ENCODE data around the gene SLC15A4.
A peak's percentile ranks its signal among the peaks of the same experiment; 100 is the strongest.

SLC15A4 gene

DNA sequence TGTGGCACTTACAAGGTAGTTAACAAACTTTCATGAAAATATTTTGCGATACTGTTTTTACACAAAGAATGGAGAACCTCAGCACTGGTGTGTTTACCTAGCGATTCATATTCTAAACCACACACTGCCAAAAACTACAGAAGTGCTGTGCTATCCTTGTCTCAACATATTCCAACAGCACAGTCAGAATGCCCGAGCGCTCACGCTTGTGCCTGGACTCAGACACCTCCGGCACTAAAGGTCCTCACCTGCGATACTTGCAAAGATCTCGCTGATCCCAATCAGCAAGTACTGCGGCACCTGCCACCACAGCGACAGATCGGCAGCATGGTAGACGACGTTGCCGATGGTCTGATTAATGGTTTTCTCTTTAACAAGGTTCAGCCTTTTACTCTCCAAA, 23.2 kb downstream of the SLC15A4 start:
- ChIA-PET CTCF (no interaction called here), POLR2A (no interaction called here)
- TF ChIP-seq, protein P1, sequence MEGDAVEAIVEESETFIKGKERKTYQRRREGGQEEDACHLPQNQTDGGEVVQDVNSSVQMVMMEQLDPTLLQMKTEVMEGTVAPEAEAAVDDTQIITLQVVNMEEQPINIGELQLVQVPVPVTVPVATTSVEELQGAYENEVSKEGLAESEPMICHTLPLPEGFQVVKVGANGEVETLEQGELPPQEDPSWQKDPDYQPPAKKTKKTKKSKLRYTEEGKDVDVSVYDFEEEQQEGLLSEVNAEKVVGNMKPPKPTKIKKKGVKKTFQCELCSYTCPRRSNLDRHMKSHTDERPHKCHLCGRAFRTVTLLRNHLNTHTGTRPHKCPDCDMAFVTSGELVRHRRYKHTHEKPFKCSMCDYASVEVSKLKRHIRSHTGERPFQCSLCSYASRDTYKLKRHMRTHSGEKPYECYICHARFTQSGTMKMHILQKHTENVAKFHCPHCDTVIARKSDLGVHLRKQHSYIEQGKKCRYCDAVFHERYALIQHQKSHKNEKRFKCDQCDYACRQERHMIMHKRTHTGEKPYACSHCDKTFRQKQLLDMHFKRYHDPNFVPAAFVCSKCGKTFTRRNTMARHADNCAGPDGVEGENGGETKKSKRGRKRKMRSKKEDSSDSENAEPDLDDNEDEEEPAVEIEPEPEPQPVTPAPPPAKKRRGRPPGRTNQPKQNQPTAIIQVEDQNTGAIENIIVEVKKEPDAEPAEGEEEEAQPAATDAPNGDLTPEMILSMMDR (IDR thresholded peaks at IDR 0.05; ENCODE audit: insufficient read depth, low read length, missing control alignments) = no peak
- DNase-seq (ENCODE audit: low read depth, low spot score) = no peak
- H3K4me3 ChIP-seq (ENCODE audit: low read depth, low read length) = no peak overlapping the region

DNA sequence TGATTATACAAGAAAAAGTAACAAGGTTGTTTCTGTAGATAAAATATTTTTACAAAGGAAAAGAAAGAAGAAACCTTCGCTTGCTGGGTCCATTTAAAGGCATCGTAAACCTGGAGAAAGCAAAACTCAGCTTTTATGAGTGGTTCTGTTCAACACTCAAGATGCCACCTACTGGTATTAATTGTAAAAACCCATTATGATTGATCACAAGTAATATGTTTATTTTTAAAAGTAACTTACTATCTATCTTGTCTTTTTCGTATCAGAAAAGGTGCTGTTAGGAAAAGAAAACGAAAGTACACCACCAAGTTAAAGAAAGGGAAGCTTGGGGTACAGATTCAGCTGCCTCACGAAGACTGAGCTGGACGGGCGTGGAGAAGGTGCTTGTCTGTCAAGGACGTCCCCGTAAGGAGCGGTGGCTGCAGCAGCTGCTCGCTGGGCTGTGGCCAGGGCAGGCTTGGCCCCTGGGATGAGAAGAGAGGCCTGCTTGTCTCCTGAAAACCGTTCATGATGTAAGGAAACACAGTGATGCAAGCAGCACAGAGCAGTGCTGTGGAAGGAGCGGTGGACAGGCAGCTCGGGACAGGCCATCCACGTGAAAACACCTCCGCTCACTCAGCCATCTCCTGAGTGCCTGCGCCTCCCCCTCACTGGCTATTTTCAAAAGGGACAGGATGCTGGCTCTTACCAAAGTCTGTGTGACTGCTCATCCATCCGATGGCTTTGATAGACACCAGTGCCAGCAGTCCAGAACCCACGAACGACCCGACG, 25.0 kb downstream of the SLC15A4 start:
- DNase-seq (ENCODE audit: low read depth, low spot score) = no peak
- ChIA-PET CTCF (interaction anchor here (1.2 to 3.9 kb wide), 4 partner anchors 9 to 24 kb away, joined by 3 to 21 read pairs (median 4); no protein-coding TSS in a partner anchor), POLR2A (no interaction called here)
- TF ChIP-seq, protein P1 (IDR thresholded peaks at IDR 0.05; ENCODE audit: insufficient read depth, low read length, missing control alignments) = no peak
- no peak overlapping the region for H3K4me3 ChIP-seq (ENCODE audit: low read depth, low read length)

DNA sequence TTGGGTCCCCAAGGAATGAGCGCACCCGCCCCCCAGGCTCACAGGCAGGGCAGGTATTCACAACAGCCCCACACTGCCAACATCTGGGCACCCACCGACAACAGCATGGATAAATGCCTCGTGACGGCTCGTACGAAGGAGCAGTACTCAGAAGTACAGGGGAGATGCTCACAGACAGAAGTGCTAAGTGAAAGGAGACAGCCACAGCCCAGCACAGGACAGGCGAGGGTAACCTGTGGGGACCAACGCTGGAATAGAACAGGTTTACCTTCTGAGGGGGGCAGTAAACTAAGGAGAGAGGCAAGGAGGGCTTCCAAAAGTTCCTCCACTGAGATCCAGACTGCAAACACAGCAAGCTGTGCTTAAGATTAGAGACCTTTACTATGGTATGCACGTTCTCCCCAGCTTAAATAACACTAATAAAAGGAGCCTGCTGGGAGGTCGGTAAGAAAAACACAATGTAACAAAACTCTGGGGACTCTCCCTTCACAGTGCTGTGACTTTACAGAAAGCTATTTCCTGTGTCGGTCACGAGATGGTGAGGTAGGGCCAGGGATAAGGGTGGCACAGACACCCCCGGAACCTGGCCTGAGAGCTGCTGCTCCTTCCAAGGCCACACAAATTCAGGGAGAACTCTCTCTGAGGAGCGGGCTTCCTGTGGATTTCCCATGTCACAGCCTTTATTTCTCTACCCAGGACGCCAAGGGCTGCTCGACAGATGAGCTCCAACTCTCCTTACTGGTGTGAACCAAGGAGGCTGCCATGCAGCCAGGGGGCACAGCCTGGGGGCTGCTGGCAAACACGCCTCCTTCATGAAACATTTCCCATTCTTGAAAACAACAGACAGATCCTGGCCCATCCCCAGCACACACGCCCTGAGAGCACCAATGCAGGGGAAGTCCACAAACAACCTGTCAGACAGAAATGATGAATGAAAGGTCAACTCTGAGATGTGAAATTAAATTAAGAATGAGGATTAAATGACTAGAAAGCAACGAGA, 26.3 kb downstream of the SLC15A4 start:
- H3K4me3 ChIP-seq (ENCODE audit: low read depth, low read length) = no peak overlapping the region
- POLR2A ChIA-PET = interaction anchor here (0.7 to 1.0 kb wide), 2 partner anchors 27 to 1647 kb away, joined by 3 to 4 read pairs; partner anchors contain the start of gene SLC15A4
- TF ChIP-seq, protein P1 (IDR thresholded peaks at IDR 0.05; ENCODE audit: insufficient read depth, low read length, missing control alignments) = no peak
- DNase-seq (ENCODE audit: low read depth, low spot score) = peak; percentile 17
- CTCF ChIA-PET = interaction anchor here (0.9 to 3.9 kb wide), 3 partner anchors 11 to 25 kb away, joined by 3 to 21 read pairs (median 4); no protein-coding TSS in a partner anchor

DNA sequence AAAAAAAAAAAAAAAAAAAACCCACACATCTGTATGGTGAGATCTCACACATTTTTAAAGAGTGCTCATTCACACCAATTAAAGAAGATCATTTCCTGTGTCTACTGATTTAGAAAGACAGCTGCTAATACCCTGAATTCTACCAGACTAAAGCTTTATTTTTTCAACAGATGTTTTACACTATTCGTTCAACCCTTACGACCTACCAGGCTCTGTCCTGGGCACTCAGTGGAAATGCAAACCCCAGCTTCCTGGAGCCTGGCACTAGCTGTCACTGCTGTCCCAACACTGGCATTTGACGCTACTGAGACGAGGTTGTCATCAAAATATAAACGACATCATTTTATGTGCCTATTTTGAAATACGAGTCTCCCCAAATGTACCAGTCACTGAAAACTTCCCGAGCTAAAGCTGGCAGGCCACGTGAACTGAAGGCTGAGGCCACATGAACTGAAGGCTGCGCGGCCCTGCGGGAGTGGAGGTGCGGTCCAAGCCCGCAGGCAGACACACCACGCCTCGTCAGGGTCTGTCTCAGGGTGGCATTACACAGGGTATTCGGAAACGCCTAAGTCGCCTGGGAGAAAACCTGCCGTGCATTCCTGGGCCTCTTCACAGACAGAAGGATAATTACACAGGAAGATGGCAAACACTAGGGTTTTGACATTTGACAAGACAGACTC, 27.2 kb downstream of the SLC15A4 start:
- DNase-seq (ENCODE audit: low read depth, low spot score) = no peak
- ChIA-PET CTCF (interaction anchor here (3.9 kb wide), 1 partner anchor 14 kb away, joined by 21 read pairs; no protein-coding TSS in a partner anchor), POLR2A (interaction anchor here (1.0 kb wide), 1 partner anchor 28 kb away, joined by 4 read pairs; the partner anchor contains the start of gene SLC15A4)
- H3K4me3 ChIP-seq (ENCODE audit: low read depth, low read length) = no peak overlapping the region
- TF ChIP-seq, protein P1 (IDR thresholded peaks at IDR 0.05; ENCODE audit: insufficient read depth, low read length, missing control alignments) = no peak

DNA sequence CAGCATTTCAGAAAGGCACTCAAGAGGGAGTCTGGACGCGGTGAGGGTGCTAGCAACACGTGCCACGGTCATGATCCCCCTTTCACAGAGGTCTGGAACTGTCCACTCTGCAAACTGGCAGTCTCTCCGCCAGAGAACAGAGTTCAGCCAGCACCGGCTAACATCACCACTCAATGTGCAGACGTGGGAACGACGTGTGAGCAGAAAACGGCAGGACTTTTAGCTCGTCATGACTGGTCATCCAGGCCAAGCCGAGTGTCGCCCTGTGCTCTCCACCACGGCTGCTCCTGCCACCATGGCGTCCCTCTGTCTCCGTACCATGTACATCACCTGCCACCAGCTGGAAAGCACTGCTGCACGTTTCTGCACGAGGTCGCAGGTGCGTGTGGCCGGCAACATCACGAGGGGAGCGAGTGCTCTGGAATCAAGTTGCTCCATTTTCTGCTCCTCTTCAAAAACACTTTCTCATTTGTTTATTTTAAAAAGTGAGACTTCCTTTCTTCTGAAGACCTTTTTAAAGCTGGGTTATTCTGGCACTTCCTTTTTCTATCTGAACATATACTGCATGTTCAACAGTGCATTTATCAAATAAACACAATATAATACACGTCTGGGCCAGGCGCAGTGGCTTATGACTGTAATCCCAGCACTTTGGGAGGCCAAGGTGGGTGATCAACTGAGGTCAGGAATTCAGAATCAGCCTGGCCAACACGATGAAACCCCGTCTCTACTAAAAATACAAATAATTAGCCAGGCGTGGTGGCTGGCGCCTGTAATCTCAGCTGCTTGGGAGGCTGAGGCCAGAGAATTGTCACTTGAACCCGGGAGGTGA, 28.0 kb downstream of the SLC15A4 start:
- ChIA-PET CTCF (interaction anchor here (3.9 kb wide), 1 partner anchor 13 kb away, joined by 21 read pairs; no protein-coding TSS in a partner anchor), POLR2A (no interaction called here)
- TF ChIP-seq, protein P1 (IDR thresholded peaks at IDR 0.05; ENCODE audit: insufficient read depth, low read length, missing control alignments) = no peak
- H3K4me3 ChIP-seq (ENCODE audit: low read depth, low read length) = no peak overlapping the region
- DNase-seq (ENCODE audit: low read depth, low spot score) = no peak
